ENCODE measurements around the gene DNAH1. TPM values are rescaled to one million over a fixed set of nuclear protein-coding genes. Genes with fewer than 3 reads are reported as not detected.

DNAH1 gene
- total and polyA plus RNA-seq, 2 of the 13 experiments (the other 11 are each of a cell fraction or from before 2014, with no cell fraction given) = 0.64 to 3.5 TPM

DNA sequence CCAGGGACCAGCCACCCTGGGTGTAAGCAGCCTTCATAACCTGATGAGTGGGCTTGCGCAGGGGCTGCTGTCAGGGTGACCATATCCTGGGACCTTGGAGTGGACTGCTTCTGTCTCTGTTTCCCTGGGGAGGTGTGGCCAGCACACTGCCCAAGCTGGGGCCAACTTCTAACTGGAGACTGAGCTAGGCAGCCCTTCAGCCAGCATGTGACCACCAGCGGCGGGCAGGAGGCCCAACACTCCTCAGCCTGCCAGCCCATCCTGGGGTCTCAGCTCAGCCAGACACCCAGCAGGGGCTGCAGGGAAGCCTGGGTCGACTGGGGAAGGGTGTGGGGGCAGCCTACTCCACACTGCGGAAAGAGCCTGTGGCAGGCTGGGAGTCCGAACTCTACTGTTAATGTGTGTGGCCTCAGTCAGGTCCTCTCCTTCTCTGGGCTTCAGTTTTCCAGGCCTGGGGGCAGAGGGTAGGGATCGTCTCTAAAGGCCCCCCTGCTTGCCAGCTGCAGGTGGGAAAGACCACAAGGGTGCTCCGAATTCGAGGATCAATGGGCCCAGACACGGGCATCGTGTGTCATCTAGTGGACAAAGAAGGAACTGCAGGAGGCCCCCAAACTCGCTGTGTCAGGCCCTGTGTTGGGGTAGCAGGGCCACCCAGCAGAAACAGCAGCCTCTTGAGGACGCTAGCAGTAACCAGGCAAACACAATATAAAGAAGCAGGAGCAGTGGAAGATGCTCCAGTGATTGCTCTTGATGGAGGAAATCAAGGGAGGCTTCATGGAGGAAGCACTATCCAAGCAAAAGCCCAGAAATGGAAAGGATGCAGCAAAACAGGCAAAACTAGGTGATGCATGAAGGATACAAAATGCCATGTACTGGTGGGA lies 130.8 kb downstream of the DNAH1 start (continued):
- TF ChIP-seq ZNF337 (CRISPR knock-in tag; IDR thresholded peaks at IDR 0.05; ENCODE audit: borderline replicate concordance, low read depth) = peak; percentile 36; the same call in 1 of the 2 replicates

DNA sequence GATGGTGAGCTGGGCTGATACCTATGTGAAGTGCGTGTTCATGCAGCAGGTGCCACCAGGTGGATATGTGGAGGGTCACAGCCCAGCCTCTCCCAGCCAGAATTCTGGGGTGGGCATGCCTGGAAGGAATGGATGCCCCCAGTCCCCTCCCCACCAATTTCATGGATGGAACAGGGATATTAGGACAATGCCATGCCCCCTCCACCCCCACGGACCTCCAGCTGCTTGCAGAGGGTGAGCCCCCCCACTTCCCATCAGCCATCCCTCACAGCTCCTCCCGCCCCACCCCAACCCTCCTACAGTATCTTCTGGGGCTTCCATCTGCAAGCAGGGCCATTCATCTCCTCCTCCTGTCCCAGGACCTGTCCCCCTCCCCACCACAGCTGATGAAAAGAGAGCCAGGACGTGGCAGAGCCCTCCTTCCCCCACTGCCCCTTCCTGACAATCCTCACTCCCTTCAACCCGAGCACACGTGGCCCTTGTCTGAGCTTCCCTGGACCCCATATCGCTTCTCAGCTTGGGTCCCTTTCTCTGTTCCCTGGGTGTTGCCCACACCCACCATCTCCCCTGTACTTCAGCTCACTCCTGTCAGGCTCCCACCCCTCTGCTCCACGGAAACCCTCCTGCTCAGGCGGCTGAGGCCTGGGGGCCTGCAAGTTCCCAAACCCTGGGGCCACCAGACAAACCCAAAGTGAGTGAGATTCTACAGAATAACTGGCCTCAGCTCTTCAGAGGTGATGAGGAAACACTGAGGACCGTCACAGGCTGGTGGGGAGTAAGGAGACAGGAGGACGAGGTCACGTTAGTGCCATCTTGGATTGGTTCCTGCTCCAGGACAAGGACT lies 131.6 kb downstream of the DNAH1 start:
- ATAC-seq = no peak
- Histone ChIP-seq H3K4me3 (replicated peaks in 1 of 3; ENCODE audit: insufficient read depth in 1 of 3, low read depth in 2 of 3, low read length in 3 of 3) (no peak overlapping the region), H4K20me1 (ENCODE audit: insufficient read depth, low read length) (no peaks in the 10 kb centered on the region), H3K9ac (ENCODE audit: insufficient read depth, low read depth, low read length) (no peak overlapping the region), H3K79me2 (ENCODE audit: insufficient read depth, low read length) (no peaks in the 10 kb centered on the region), H3K36me3 (replicated peaks in 1 of 2; ENCODE audit: control insufficient read depth in 1 of 2, insufficient read depth in 2 of 2, low read length in 2 of 2) (no peaks in the 10 kb centered on the region), H3K4me1 (ENCODE audit: insufficient read depth, low read length) (peaks cover 98% of the 10 kb centered on the region), H3K4me2 (ENCODE audit: low read depth, low read length) (peak overlapping the region; percentile 24; the same call in 1 of the 2 replicates), H3K27ac (ENCODE audit: extremely low read length, insufficient read depth, low read length) (no peak overlapping the region), H3K27me3 (ENCODE audit: control insufficient read depth in 1 of 2, insufficient read depth in 2 of 2, low read length in 2 of 2) (no peaks in the 10 kb centered on the region), H2AFZ (ENCODE audit: low read length) (no peak overlapping the region), H3K9me3 (ENCODE audit: low read length) (no peaks in the 10 kb centered on the region)
- CTCF ChIA-PET (ENCODE audit: low intra/inter-chr PET ratio, low total read pairs) = interaction anchor here (0.6 to 4.6 kb wide), 3 partner anchors 19 to 31 kb away, joined by 3 to 83 read pairs (median 3); no protein-coding TSS in a partner anchor
- no peak for FAIRE-seq
- POLR2A ChIA-PET = interaction anchor here (1.0 kb wide), 2 partner anchors 36 to 140 kb away, joined by 3 read pairs; no protein-coding TSS in a partner anchor
- 25% methylated on average over 12 of the region's 12 CpGs for WGBS (ENCODE audit: low lambda C conversion rate)
- peak; percentile 60; the same call in 1 of the 2 replicates for TF ChIP-seq ZNF263 (CRISPR knock-in tag; IDR thresholded peaks at IDR 0.05)
- TF ChIP-seq, protein P1, sequence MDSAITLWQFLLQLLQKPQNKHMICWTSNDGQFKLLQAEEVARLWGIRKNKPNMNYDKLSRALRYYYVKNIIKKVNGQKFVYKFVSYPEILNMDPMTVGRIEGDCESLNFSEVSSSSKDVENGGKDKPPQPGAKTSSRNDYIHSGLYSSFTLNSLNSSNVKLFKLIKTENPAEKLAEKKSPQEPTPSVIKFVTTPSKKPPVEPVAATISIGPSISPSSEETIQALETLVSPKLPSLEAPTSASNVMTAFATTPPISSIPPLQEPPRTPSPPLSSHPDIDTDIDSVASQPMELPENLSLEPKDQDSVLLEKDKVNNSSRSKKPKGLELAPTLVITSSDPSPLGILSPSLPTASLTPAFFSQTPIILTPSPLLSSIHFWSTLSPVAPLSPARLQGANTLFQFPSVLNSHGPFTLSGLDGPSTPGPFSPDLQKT (CRISPR knock-in tag; IDR thresholded peaks at IDR 0.05; ENCODE audit: borderline replicate concordance) = no peak
- BruUV-seq (replicated peaks) = no TSS peak
- in situ Hi-C loops (cut with HindIII; ENCODE audit: extremely low pct_ligation_motif_present, low pct_unique_long_range_greater_than_20kb) (no loop called here), intact Hi-C loops (cut with micrococcal nuclease; ENCODE audit: unreplicated experiment) (loop anchor here (1.0 kb wide), 1 partner anchor 19 kb away; no protein-coding TSS in a partner anchor)
- no peak for DNase-seq (ENCODE audit: low spot score)

MicroRNA genes within 50 kb of the gene (microRNA counts, 767-probe panel; counts per million panel counts)
- microRNA hsa-let-7g-5p = not detected

Small RNAs within 50 kb of the gene (microRNA-seq; reads per million reads assigned to microRNA genes)
- gene MIR135A1 = 2.7 reads per million, percentile 17 among the genes with 10 or more reads in this experiment
- 3,103 reads per million, percentile 95 among the genes with 10 or more reads in this experiment for gene MIRLET7G

Small RNAs within 50 kb of the gene (small RNA-seq; reads per million reads assigned to genes)
- gene MIR135A1 (ENCODE audit: insufficient read depth in 2 of 3, insufficient read length in 3 of 3, low read depth in 2 of 3, low replicate concordance in 1 of 3) (0 reads per million in 3 experiments), gene MIRLET7G (ENCODE audit: insufficient read depth in 2 of 3, insufficient read length in 3 of 3, low read depth in 2 of 3, low replicate concordance in 1 of 3) (2.9 to 817 (median 237) reads per million in 3 experiments)

Other genes with a start within 250 kb of the DNAH1 start
- 20.0 and 22.5 TPM in 2 replicates for gene POC1A, start 161.9 kb upstream of the DNAH1 start, total RNA-seq (2016; rRNA removed; fragmentation: Illumina TruSeq; extraction: Trizol)
- 12.6 and 14.6 TPM in 2 replicates for gene POC1A, start 161.9 kb upstream of the DNAH1 start, polyA plus RNA-seq (2011; rRNA removed)
- 36.0 and 40.2 TPM in 2 replicates for gene ALAS1, start 118.2 kb upstream of the DNAH1 start, total RNA-seq (2016; rRNA removed; fragmentation: Illumina TruSeq; extraction: Trizol)
- 39.0 and 43.2 TPM in 2 replicates for gene ALAS1, start 118.2 kb upstream of the DNAH1 start, polyA plus RNA-seq (2011; rRNA removed)
- not detected in 2 replicates for gene TLR9, start 90.7 kb upstream of the DNAH1 start, total RNA-seq (2016; rRNA removed; fragmentation: Illumina TruSeq; extraction: Trizol)
- gene TLR9, start 90.7 kb upstream of the DNAH1 start, polyA plus RNA-seq (2011; rRNA removed) = 0.08 TPM in 1 of 2 replicates, not detected in the other
- gene TWF2, start 77.2 kb upstream of the DNAH1 start, total RNA-seq (2016; rRNA removed; fragmentation: Illumina TruSeq; extraction: Trizol) = 45.5 and 49.1 TPM in 2 replicates
- 108 and 123 TPM in 2 replicates for gene TWF2, start 77.2 kb upstream of the DNAH1 start, polyA plus RNA-seq (2011; rRNA removed)
- gene PPM1M, start 70.6 kb upstream of the DNAH1 start, total RNA-seq (2016; rRNA removed; fragmentation: Illumina TruSeq; extraction: Trizol) = 1.5 and 2.5 TPM in 2 replicates
- 5.9 and 6.9 TPM in 2 replicates for gene PPM1M, start 70.6 kb upstream of the DNAH1 start, polyA plus RNA-seq (2011; rRNA removed)
- 59.5 and 62.0 TPM in 2 replicates for gene WDR82, start 37.7 kb upstream of the DNAH1 start, total RNA-seq (2016; rRNA removed; fragmentation: Illumina TruSeq; extraction: Trizol)
- 39.1 and 41.9 TPM in 2 replicates for gene WDR82, start 37.7 kb upstream of the DNAH1 start, polyA plus RNA-seq (2011; rRNA removed)
- gene GLYCTK, start 28.5 kb upstream of the DNAH1 start, total RNA-seq (2016; rRNA removed; fragmentation: Illumina TruSeq; extraction: Trizol) = 91.7 and 126 TPM in 2 replicates
- 70.0 and 102 TPM in 2 replicates for gene GLYCTK, start 28.5 kb upstream of the DNAH1 start, polyA plus RNA-seq (2011; rRNA removed)
- 46.9 and 59.1 TPM in 2 replicates for gene BAP1, start 93.7 kb downstream of the DNAH1 start, total RNA-seq (2016; rRNA removed; fragmentation: Illumina TruSeq; extraction: Trizol)
- 66.1 and 67.1 TPM in 2 replicates for gene BAP1, start 93.7 kb downstream of the DNAH1 start, polyA plus RNA-seq (2011; rRNA removed)
- 4.5 and 5.2 TPM in 2 replicates for gene PHF7, start 94.3 kb downstream of the DNAH1 start, total RNA-seq (2016; rRNA removed; fragmentation: Illumina TruSeq; extraction: Trizol)
- gene PHF7, start 94.3 kb downstream of the DNAH1 start, polyA plus RNA-seq (2011; rRNA removed) = 8.8 and 12.6 TPM in 2 replicates
- gene SEMA3G, start 128.8 kb downstream of the DNAH1 start, total RNA-seq (2016; rRNA removed; fragmentation: Illumina TruSeq; extraction: Trizol) = 2.0 and 6.1 TPM in 2 replicates
- 8.3 and 13.4 TPM in 2 replicates for gene SEMA3G, start 128.8 kb downstream of the DNAH1 start, polyA plus RNA-seq (2011; rRNA removed)
- 11.8 and 18.7 TPM in 2 replicates for gene TNNC1, start 137.7 kb downstream of the DNAH1 start, total RNA-seq (2016; rRNA removed; fragmentation: Illumina TruSeq; extraction: Trizol)
- 36.4 and 39.5 TPM in 2 replicates for gene TNNC1, start 137.7 kb downstream of the DNAH1 start, polyA plus RNA-seq (2011; rRNA removed)
- gene NISCH, start 139.3 kb downstream of the DNAH1 start, total RNA-seq (2016; rRNA removed; fragmentation: Illumina TruSeq; extraction: Trizol) = 15.3 and 27.0 TPM in 2 replicates
- 47.6 and 63.0 TPM in 2 replicates for gene NISCH, start 139.3 kb downstream of the DNAH1 start, polyA plus RNA-seq (2011; rRNA removed)
- 0.09 and 0.28 TPM in 2 replicates for gene STAB1, start 179.0 kb downstream of the DNAH1 start, total RNA-seq (2016; rRNA removed; fragmentation: Illumina TruSeq; extraction: Trizol)
- 0.34 and 0.59 TPM in 2 replicates for gene STAB1, start 179.0 kb downstream of the DNAH1 start, polyA plus RNA-seq (2011; rRNA removed)
- gene NT5DC2, start 217.5 kb downstream of the DNAH1 start, total RNA-seq (2016; rRNA removed; fragmentation: Illumina TruSeq; extraction: Trizol) = 105 and 131 TPM in 2 replicates
- 217 and 240 TPM in 2 replicates for gene NT5DC2, start 217.5 kb downstream of the DNAH1 start, polyA plus RNA-seq (2011; rRNA removed)
- 29.5 and 33.7 TPM in 2 replicates for gene UQCC5, start 220.3 kb downstream of the DNAH1 start, total RNA-seq (2016; rRNA removed; fragmentation: Illumina TruSeq; extraction: Trizol)
- 15.4 and 15.7 TPM in 2 replicates for gene UQCC5, start 220.3 kb downstream of the DNAH1 start, polyA plus RNA-seq (2011; rRNA removed)